ENCODE measurements around the gene FGF3.
A peak's percentile ranks its signal among the peaks of the same experiment; 100 is the strongest.
"Not testable (repeated sequence)": the region's sequence is repeated elsewhere in the genome, so short reads cannot be mapped to it uniquely, and the experiment has no call there.

The FGF3 gene

DNA sequence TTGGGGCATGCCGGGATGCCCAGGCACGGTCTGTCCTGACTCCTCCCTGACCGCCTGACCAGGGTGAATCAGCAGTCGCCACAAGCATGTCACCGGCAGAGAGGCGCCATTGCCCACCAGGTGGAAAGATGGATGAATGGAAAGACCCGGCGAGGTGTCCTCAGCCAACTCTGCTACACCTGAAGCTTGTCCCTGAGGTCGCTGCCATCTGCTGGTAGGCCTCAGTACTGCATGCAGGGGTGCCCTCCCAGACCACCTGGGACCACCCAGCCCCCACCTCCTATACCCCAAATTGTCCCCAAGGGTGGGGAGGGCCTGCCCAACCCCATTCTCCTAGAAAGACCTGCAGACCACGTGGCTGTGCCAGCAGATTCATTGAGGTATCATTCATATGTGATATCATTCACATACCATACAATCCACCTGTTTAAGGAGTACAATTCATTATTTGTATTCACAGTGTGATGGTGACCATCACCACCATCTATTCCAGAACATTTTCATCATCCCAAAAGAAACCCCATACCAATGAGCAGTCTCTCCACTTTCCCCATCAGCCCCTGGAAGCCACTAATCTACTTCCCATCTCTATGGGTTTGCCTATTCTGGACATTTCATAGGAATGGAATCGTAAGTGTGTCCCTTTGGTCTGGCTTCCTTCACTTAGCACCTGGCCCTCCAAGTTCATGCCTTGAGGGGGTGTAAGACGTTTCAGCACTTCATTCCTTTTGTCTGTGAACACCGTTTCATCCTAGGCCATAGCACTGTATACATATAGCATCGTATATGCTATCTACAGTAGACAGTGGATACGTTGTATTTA is 17.5 kb downstream of the FGF3 start:
- no peak for DNase-seq

DNA sequence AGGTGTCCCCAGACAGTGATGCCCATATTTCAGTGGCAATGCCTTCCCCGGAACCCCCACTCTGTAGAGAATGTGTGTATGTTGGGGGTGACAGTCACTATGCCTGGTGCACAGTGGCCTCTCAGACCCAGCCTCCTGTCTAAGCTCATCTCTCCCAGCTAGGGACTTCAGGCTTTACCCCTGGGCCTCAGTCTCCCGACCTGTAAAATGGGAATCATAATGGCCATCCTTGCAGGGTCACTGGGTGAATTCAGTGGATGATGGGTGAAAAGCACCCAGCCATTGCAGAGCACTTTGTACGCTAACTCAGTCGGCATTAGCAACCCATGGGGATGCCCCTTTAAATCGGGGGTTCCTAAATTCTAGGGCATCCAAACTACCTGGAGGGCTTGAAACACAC is 18.9 kb downstream of the FGF3 start:
- no peak for DNase-seq

DNA sequence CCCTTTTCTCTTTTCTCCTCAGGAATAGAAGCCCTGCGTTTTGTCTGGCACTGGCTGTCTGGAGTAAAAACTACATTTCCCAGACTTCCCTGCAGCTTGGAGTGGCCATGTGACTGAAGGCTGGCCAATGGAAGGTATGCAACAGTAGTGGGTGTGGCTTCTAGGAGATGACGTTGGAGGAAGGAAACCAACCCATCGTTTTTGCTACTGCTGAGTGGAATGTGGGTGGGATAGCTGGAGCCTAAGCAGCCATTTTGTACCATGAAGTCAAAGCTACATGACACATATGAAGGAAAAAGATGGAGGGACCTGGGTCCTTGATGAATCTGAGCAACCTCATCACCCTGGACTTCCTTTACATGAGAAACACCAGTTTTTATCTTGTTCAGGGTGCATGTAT is 19.6 kb downstream of the FGF3 start:
- DNase-seq: peak; percentile 8

GRCh38 chr11:69799097-69799496 is 20.1 kb downstream of the FGF3 start:
- DNase-seq: no peak

DNA sequence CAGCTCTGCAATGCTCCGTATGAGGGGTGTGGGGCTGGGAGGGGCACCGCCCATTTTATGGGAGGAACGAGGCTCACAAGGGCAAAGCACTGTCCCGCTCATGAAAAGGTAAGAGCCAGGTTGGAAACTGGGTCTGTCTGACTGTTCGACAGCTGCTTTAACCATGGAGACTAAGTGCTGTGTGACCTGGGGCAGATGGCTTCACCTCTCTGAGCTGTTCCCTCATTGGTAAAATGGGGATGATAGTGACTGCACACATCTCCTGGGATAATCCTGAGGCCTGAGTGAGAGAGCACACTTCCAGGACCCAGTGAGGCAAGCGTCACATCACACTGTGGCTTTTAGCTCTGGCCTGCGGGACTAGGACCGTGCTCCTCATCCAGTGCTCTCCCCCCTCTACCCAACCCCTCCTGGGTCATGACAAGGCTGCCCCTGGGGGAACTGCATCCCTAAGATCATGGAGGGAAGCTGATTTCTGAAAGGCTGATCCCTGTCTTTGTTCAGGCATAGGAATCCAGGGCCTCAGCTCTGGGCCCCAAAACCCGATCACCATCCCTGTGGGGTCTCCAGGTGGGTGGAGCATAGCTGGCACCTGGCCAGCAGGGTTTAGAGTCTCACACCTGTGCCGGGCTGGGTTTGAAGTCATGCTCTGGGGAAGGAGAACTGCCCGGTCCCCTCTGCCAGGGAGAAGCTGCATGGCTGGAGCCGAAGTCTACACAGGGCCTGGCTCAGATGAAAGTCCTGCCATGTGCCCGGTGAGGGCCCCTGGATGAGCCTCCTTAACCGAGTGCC is 21.3 kb downstream of the FGF3 start:
- no peak for DNase-seq

- DNase-seq: no peak
These were observed 22.1 kb downstream of the FGF3 start for GRCh38 chr11:69797156-69797555.

- DNase-seq: no peak
These were observed 23.2 kb downstream of the FGF3 start for GRCh38 chr11:69796063-69796462.

GRCh38 chr11:69791276-69792180 is 27.7 kb downstream of the FGF3 start:
- DNase-seq: peak; percentile 81

- no peak for DNase-seq
These were observed 30.3 kb downstream of the FGF3 start for GRCh38 chr11:69788956-69789355.

DNA sequence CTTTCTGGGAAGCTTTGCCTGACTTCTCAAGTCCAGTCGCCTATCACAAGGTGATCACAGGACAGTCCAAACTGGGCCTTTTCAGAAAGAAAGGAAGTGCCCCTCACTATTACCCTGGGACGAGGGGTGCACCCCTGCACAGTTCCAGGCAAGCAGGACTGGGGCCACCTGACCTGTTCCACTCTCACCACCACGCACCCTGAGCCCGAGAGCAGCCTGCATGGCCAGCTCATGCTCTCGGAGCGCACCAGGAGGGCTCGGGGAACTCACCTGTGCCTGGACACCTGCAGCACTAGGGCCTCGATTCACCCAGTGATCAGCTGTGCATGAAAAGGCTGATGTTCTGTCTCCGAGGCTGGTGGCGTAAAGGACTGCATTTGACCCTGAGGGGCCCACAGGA is 31.3 kb downstream of the FGF3 start:
- DNase-seq: no peak

GRCh38 chr11:69787457-69787856 is 31.8 kb downstream of the FGF3 start:
- DNase-seq: no peak

DNA sequence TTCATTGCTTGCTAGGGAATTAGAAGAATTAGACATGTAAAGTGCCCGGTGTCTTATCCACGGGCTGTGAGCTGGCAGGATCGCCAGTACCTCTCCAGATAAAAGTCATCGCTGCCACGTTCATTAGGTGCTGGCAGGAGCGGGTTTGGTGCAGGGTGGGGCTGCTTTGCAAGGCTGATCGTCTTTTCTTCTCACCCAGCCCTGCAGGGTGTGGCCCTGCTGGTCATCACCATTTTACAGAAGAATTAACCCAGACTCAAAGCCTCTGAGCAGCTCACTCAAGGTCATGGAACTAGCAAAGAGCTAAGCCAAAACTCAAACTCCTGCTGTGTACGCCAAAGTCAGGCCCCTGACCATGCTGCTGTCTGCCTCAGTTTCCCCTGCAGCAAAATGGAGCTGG is 38.0 kb downstream of the FGF3 start:
- no peak for DNase-seq

DNA sequence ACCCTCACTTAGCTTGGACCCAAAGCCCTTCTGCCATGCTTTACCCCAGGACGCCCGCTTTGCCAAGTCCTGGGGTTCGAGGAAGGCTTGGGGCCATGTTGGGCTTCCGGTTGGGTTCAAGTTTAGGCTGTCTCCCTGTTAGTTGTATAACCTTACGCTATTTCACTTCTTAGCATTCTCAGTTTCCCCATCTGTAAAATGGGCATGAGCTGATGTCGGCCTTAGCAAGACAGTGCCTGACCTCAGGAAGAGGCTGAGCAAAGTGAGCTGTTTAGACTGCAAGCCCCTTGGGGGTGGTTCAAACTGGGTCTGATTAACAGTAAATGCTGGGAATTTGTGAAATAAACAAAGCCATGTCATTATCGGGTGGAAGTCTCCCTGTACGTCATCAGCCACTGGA is 40.8 kb downstream of the FGF3 start:
- no peak for DNase-seq

DNA sequence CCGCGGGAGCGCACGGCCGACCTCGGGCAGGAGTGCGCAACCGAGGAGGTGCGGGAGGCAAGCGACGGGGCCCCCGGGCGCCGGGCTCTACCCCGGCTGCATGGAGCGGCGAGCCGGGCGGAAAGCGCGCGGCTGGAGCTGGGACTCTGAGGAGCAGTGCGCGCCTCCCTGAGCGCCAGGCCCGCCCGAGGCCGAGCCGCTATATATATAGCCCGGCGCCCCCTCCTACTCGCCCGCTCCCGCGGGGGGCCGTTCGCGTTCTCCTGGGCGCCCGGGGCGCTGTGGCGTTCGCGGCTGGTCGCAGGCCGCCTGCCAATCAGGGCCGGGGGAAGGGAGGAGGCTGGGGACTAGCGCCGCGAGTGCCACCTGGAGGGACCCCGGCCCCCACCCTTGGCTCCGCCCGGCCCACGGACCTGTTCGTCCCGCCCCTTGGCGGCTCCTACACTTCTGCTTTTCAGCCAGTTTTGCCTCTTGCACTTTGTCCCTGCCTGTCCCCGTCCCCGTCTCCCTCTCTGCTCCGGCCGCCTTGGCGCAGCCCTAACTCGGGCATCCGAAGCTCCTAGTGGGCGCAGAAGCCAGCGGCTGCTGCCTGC is 44.0 kb downstream of the FGF3 start, which contains the start of gene FGF4:
Gene FGF4, minus strand, starts transcription at position 179 of the 593 bp plus-strand sequence. CDS start 257 bp downstream, outside the sequence.
- DNase-seq: no peak

- no peak for DNase-seq
These were observed 44.7 kb downstream of the FGF3 start for GRCh38 chr11:69774354-69775162.

DNA sequence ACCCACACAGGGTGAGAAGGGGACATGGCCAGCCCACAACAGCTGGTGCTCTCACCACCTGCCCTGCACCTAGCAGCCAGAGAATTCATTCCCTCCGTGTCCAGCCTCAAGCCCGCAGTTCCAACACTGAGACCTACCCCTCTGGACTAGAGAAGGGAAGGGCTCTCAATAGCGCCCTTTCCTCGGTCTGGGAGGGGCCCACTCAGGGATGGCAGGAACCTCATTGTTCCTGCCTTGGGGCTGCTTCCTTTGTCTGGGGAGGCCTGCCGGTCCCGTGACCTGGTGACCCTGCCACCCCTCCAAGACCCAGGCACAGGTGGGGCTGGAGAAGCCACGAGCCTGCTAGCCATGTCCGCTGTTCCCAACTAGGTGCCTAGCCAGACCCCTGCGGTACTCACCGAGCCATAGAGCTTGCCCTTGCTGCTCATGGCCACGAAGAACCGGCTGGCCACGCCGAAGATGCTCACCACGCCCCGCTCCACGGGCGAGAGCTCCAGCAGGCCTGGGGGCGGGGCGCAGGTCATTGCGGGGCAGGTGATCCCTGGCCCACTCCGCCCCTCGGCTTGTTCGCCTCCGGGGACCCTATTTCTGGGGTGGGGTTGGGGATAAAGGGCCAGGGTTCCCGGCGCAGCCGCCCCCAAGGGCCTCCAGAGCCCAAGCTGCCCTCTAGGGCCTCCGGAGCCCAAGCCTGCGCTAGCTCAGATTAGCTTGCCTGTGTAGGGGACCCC is 45.4 kb downstream of the FGF3 start:
- no peak for DNase-seq

DNA sequence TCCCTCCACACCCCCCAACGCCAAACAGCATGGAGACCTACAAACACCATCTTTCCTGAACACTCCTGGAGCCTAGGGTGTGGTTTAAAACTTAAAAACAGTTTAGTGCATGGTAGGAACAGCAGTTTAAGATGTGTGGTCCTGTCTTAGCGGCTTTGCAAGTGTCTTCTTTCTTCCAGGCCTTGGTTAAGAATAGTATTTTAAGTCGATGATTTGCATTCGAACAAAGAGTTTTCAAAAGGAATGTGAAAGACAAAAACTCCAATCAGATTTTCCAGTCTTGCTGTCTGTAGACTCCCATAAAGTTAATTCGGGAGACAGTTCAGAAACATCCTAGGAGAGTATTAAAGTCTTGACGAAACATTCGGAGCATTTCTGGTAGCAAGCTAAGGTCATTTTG is 47.8 kb downstream of the FGF3 start:
- DNase-seq: no peak

DNA sequence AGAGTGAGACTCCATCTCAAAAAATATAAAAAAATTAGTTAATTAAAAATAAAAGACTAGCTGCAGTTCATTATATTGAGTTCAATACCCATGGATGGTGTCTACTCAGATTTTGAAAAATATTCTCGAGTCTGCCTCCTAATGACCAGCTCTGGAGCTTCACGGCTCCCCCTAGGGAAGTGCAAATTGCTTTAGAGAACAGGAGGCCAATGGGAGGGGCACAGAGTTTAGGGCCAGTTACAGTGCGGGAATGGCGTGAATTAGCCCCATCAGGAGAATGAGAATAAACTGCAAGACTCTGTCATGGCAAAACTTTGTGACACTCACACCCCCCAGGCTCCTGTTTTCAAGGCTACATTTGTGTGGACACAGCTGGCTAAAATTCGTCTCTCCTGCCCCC is 48.7 kb downstream of the FGF3 start:
- no peak for DNase-seq

- no peak for DNase-seq
These were observed 53.7 kb downstream of the FGF3 start for GRCh38 chr11:69765498-69765995.

DNA sequence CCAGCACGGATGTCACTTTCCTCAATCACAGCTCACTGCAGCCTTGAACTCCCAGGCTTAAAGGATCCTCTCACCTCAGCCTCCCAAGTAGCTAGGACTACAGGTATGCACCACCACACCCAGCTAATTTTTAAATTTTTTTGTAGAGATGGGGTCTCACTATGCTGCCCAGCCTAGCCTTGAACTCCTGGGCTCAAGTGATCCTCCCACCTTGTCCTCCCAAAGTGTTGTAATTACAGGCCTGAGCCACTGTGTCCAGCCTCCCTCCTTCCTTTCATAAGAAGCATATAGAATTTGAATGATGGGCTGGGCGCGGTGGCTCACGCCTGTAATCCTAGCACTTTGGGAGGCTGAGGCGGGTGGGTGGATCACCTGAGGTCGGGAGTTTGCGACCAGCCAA is 54.3 kb downstream of the FGF3 start:
- not testable (repeated sequence) for DNase-seq

DNA sequence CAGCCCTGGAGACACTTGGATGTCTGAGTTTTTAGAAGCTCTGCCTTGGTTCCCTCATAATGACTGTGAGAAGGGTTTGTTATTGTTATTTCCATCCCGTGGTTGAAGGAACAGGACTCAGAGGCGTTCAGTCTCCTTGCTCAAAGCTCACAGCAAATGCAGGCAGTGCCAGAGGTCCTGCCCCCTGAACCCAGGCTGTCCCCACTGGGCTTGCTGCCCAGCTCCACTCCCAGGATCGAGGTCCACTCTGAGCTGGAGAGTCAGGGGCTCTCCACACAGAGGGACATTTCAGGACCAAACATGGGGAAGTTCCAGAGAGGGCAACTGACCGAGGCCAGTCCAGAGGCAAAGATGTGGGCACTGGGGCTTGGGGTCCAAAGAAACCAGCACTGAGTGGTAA is 58.9 kb downstream of the FGF3 start:
- DNase-seq: no peak

All from NCI-H226 (cell line).